HepG2 (cell line): ENCODE measurements around the gene LHX3. TPM values are rescaled to one million over a fixed set of nuclear protein-coding genes. Genes with fewer than 3 reads are reported as not detected.
A peak's percentile ranks its signal among the peaks of the same experiment; 100 is the strongest.

Experiments
- ATRX ChIP-seq: sonication (generic); formaldehyde crosslinking; IDR thresholded peaks from 2 replicates; pipeline ENCODE4 v1.4.0; 2020; ENCODE audit warnings: missing genetic modification reagents, borderline replicate concordance
- BRCA1 ChIP-seq: sonication (generic); formaldehyde crosslinking; IDR thresholded peaks from 2 replicates; pipeline ENCODE4 v1.4.0; 2020; ENCODE audit warnings: missing genetic modification reagents
- BRD4 ChIP-seq: sonication (generic); formaldehyde crosslinking; IDR thresholded peaks from 2 replicates; pipeline ENCODE4 v1.4.0; 2020; ENCODE audit warnings: missing genetic modification reagents
- EP300 ChIP-seq, 3 experiments: sonication (generic) in 1 of 3; formaldehyde crosslinking in 1 of 3; IDR thresholded peaks; 2 replicates each; pipeline versions ENCODE4 v1.5.1 to v1.6.1; 2011 to 2020; ENCODE audit warnings: low read depth in 2 of 3, low read length in 2 of 3, borderline replicate concordance in 1 of 3, improper control_type of control experiment in 1 of 3, mild to moderate bottlenecking in 1 of 3, missing genetic modification reagents in 1 of 3, moderate library complexity in 1 of 3
- HES4 ChIP-seq: sonication (generic); formaldehyde crosslinking; IDR thresholded peaks from 2 replicates; pipeline ENCODE4 v1.9.0; 2021; ENCODE audit warnings: mild to moderate bottlenecking, missing genetic modification reagents, borderline replicate concordance
- MEF2D ChIP-seq: sonication (generic); formaldehyde crosslinking; IDR thresholded peaks from 2 replicates; pipeline ENCODE4 v1.5.1; 2020; ENCODE audit warnings: mild to moderate bottlenecking, missing genetic modification reagents
- NCOA2 ChIP-seq: sonication (generic); formaldehyde crosslinking; IDR thresholded peaks from 2 replicates; pipeline ENCODE4 v1.8.0; 2022; ENCODE audit warnings: inconsistent platforms
- POLR2AphosphoS2 ChIP-seq: IDR thresholded peaks from 2 replicates; pipeline ENCODE4 v1.6.1; 2011; ENCODE audit warnings: low read depth, low read length, improper control_type of control experiment
- PRMT3 ChIP-seq: sonication (generic); formaldehyde crosslinking; IDR thresholded peaks from 2 replicates; pipeline ENCODE4 v1.8.1; 2022; ENCODE audit warnings: low read depth, mild to moderate bottlenecking, moderate library complexity, missing genetic modification reagents, borderline replicate concordance
- RBM39 ChIP-seq: fragments of 200-400 bp; formaldehyde crosslinking; IDR thresholded peaks from one replicate; pipeline ENCODE4 v1.6.1; 2018; ENCODE audit warnings: antibody characterized with exemption, mild to moderate bottlenecking, low read depth, low read length; ENCODE audit not compliant: poor library complexity, severe bottlenecking
- RFXANK ChIP-seq: IDR thresholded peaks from 2 replicates; pipeline ENCODE4 v1.6.1; 2016
- YY1 ChIP-seq: IDR thresholded peaks from 2 replicates; pipeline ENCODE4 v1.6.1; 2011; ENCODE audit warnings: low read length, low read depth, moderate library complexity, mild to moderate bottlenecking; ENCODE audit not compliant: insufficient read depth, insufficient replicate concordance
- ZBTB2 ChIP-seq: sonication (generic); formaldehyde crosslinking; IDR thresholded peaks from 2 replicates; pipeline ENCODE4 v1.8.0; 2022; ENCODE audit warnings: low read depth, missing genetic modification reagents
- ZBTB34 ChIP-seq: sonication (generic); formaldehyde crosslinking; IDR thresholded peaks from 2 replicates; pipeline ENCODE4 v1.8.0; 2022; ENCODE audit warnings: mild to moderate bottlenecking, missing genetic modification reagents
- ZNF224 ChIP-seq: sonication (generic); formaldehyde crosslinking; IDR thresholded peaks from 2 replicates; pipeline ENCODE4 v1.5.0; 2020; ENCODE audit warnings: mild to moderate bottlenecking, missing genetic modification reagents
- ZNF629 ChIP-seq: sonication (generic); formaldehyde crosslinking; conservative IDR thresholded peaks from 2 replicates; pipeline ENCODE4 v1.5.0; 2020; ENCODE audit warnings: missing genetic modification reagents
- ZNF772 ChIP-seq: sonication (generic); formaldehyde crosslinking; IDR thresholded peaks from 2 replicates; pipeline ENCODE4 v1.5.0; 2020; ENCODE audit warnings: mild to moderate bottlenecking, missing genetic modification reagents
- ZNF850 ChIP-seq: sonication (generic); formaldehyde crosslinking; conservative IDR thresholded peaks from 2 replicates; pipeline ENCODE4 v1.9.0; 2021; ENCODE audit warnings: mild to moderate bottlenecking, missing genetic modification reagents
- polyA plus RNA-seq, 8 experiments: library from polyadenylated mRNA; depleted of rRNA in 3 of 8; stranded (reverse) in 7 of 8; unstranded in 1 of 8; fragments of >200 nt; fragmentation: Illumina TruSeq in 4 of 8; extraction: Trizol in 4 of 8; gene quantifications; 2 replicates each; pipeline versions ENCODE4 v1.2.1 to v1.2.3, GENCODE V29; 2011 to 2016; ENCODE audit warnings: low read depth in 4 of 8, missing spikeins in 1 of 8, mixed read lengths in 1 of 8; ENCODE audit not compliant: insufficient read depth in 1 of 8
- total RNA-seq, 5 experiments: library from RNA; depleted of rRNA; stranded (reverse); fragments of >200 nt; fragmentation: Illumina TruSeq; extraction: Trizol; gene quantifications; 2 replicates each; pipeline ENCODE4 v1.2.3, GENCODE V29; 2016; ENCODE audit warnings: low read depth in 1 of 5
- TF ChIP-seq, protein P1 (sequence below): IDR thresholded peaks from 2 replicates; pipeline ENCODE4 v1.6.1; 2016; ENCODE audit warnings: missing compliant biosample characterization, missing genetic modification reagents, borderline replicate concordance
- TF ChIP-seq, protein P2 (sequence below): sonication (generic); formaldehyde crosslinking; IDR thresholded peaks from 2 replicates; pipeline ENCODE4 v1.5.0; 2020; ENCODE audit warnings: missing genetic modification reagents

Gene LHX3
- total and polyA plus RNA-seq, 2 of the 13 experiments (the other 11 are each of a cell fraction or from before 2014, with no cell fraction given), result not detected

DNA sequence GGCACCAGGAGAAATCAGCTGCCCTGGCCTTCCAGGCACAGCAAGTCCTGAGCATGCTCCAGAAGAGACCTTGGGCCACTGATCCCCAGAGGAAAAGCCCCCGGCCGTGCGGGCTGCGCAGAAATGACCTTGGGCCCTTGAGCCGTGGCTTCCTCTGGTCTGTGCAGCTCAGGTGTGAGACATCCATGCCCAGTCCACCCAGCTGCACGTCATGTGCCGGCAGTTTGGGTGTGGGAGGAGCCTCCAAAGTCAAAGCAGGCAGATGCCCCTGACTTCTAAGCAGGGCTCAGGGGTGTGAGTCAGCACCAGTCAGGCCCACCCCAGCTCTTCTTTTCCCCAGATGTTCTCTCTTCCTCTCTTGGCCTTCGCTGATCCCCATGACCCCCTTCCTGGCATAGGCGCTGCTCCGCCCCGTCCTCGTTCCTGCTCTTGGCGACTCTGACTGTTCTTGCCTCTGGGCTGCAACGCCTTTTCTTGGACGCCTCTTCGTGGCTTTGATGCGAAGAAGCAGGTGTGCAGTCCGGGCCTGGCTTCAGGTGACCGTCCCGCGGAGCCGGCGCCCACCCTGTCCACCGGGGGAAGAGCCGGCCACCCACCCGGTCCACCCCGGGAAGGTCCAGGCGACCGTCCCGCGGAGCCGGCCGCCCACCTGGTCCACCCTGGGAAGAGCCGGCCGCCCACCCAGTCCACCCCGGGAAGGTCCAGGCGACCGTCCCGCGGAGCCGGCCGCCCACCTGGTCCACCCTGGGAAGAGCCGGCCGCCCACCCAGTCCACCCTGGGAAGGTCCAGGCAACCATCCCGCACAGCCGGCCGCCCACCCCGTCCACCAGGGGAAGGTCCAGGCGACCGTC is 46.6 kb upstream of the LHX3 start (continued):
- TF ChIP-seq PRMT3 (CRISPR knock-in tag), result no peak
- 0 out of 4 replicates have a peak, but pooled peaks of 1 of the 2 experiments have one; percentile 19 for TF ChIP-seq EP300 (IDR thresholded peaks at IDR 0.05; ENCODE audit: low read depth in 2 of 2, low read length in 2 of 2)
- TF ChIP-seq EP300 (CRISPR knock-in tag; IDR thresholded peaks at IDR 0.05; ENCODE audit: borderline replicate concordance), result no peak
- no peak for TF ChIP-seq NCOA2 (CRISPR knock-in tag)
- TF ChIP-seq RFXANK (CRISPR knock-in tag), result no peak
- TF ChIP-seq ZNF224 (CRISPR knock-in tag), result no peak
- no peak for TF ChIP-seq ZNF850 (CRISPR knock-in tag)
- TF ChIP-seq ZBTB2, result no peak
- TF ChIP-seq ZNF772 (CRISPR knock-in tag), result no peak
- TF ChIP-seq HES4, result no peak
- 0 out of 2 replicates have a peak, but pooled peaks have one; percentile 35 for TF ChIP-seq BRCA1 (CRISPR knock-in tag)
- 0 out of 2 replicates have a peak, but pooled peaks have one; percentile 39 for TF ChIP-seq BRD4
- TF ChIP-seq MEF2D (CRISPR knock-in tag), result 0 out of 2 replicates have a peak, but pooled peaks have one; percentile 35
- TF ChIP-seq YY1, result no peak
- TF ChIP-seq RBM39, result no peak
- no peak for TF ChIP-seq ATRX
- TF ChIP-seq, protein P1, sequence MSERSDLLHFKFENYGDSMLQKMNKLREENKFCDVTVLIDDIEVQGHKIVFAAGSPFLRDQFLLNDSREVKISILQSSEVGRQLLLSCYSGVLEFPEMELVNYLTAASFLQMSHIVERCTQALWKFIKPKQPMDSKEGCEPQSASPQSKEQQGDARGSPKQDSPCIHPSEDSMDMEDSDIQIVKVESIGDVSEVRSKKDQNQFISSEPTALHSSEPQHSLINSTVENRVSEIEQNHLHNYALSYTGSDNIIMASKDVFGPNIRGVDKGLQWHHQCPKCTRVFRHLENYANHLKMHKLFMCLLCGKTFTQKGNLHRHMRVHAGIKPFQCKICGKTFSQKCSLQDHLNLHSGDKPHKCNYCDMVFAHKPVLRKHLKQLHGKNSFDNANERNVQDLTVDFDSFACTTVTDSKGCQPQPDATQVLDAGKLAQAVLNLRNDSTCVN (CRISPR knock-in tag), result peak; percentile 66; the same call in 1 of the 2 replicates
- TF ChIP-seq, protein P2, sequence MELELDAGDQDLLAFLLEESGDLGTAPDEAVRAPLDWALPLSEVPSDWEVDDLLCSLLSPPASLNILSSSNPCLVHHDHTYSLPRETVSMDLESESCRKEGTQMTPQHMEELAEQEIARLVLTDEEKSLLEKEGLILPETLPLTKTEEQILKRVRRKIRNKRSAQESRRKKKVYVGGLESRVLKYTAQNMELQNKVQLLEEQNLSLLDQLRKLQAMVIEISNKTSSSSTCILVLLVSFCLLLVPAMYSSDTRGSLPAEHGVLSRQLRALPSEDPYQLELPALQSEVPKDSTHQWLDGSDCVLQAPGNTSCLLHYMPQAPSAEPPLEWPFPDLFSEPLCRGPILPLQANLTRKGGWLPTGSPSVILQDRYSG (CRISPR knock-in tag), result no peak
- 0 out of 2 replicates have a peak, but pooled peaks have one; percentile 20 for TF ChIP-seq ZNF629 (CRISPR knock-in tag)
- no peak for TF ChIP-seq POLR2AphosphoS2
- TF ChIP-seq ZBTB34 (CRISPR knock-in tag), result no peak
